GM23338 (cell line): ENCODE data around the gene IGDCC3.

Experiments used
- CREB1 ChIP-seq: fragments of 250-450 bp; sonication (Bioruptor Pico); IDR thresholded peaks from 2 replicates; pipeline ENCODE4 v1.5.0; 2020; ENCODE audit warnings: low read depth, mild to moderate bottlenecking, moderate library complexity
- ETS1 ChIP-seq: IDR thresholded peaks from 2 replicates; pipeline ENCODE4 v1.6.1; 2016; ENCODE audit warnings: antibody characterized with exemption
- EZH2 ChIP-seq: fragments of 200-600 bp; sonication (generic); IDR thresholded peaks from one replicate; pipeline ENCODE4 v1.8.0; 2017; ENCODE audit warnings: antibody characterized with exemption, mild to moderate bottlenecking, low read depth; ENCODE audit not compliant: unreplicated experiment
- EZH2phosphoT487 ChIP-seq: fragments of 200-600 bp; sonication (generic); IDR thresholded peaks from one replicate; pipeline ENCODE4 v1.8.1; 2018; ENCODE audit warnings: antibody characterized with exemption; ENCODE audit not compliant: unreplicated experiment
- JUNB ChIP-seq: IDR thresholded peaks from one replicate; pipeline ENCODE4 v1.6.1; 2016; ENCODE audit warnings: antibody characterized with exemption; ENCODE audit not compliant: unreplicated experiment
- NANOG ChIP-seq: IDR thresholded peaks from 2 replicates; pipeline ENCODE4 v1.6.1; 2016; ENCODE audit warnings: antibody characterized with exemption, borderline replicate concordance
- POLR2AphosphoS5 ChIP-seq: IDR thresholded peaks from 2 replicates; pipeline ENCODE4 v1.6.1; 2016; ENCODE audit warnings: antibody characterized with exemption, low read depth
- REST ChIP-seq: IDR thresholded peaks from one replicate; pipeline ENCODE4 v1.6.1; 2018; ENCODE audit warnings: antibody characterized with exemption; ENCODE audit not compliant: unreplicated experiment
- STAT1 ChIP-seq: IDR thresholded peaks from one replicate; pipeline ENCODE4 v1.6.1; 2016; ENCODE audit warnings: antibody characterized with exemption; ENCODE audit not compliant: unreplicated experiment
- ZNF462 ChIP-seq: fragments of 250-450 bp; sonication (Bioruptor Pico); IDR thresholded peaks from 2 replicates; pipeline ENCODE4 v1.5.0; 2020; ENCODE audit warnings: mild to moderate bottlenecking, moderate library complexity
- TF ChIP-seq, protein P1 (sequence below), 2 experiments: fragments of 200-600 bp in 1 of 2; sonication (generic) in 1 of 2; conservative IDR thresholded peaks; 2 replicates each; pipeline versions ENCODE4 v1.5.1 to v1.6.1; 2016 to 2017; ENCODE audit warnings: antibody characterized with exemption in 2 of 2, low read depth in 2 of 2, mild to moderate bottlenecking in 2 of 2, moderate library complexity in 1 of 2

- TF ChIP-seq, protein P1, sequence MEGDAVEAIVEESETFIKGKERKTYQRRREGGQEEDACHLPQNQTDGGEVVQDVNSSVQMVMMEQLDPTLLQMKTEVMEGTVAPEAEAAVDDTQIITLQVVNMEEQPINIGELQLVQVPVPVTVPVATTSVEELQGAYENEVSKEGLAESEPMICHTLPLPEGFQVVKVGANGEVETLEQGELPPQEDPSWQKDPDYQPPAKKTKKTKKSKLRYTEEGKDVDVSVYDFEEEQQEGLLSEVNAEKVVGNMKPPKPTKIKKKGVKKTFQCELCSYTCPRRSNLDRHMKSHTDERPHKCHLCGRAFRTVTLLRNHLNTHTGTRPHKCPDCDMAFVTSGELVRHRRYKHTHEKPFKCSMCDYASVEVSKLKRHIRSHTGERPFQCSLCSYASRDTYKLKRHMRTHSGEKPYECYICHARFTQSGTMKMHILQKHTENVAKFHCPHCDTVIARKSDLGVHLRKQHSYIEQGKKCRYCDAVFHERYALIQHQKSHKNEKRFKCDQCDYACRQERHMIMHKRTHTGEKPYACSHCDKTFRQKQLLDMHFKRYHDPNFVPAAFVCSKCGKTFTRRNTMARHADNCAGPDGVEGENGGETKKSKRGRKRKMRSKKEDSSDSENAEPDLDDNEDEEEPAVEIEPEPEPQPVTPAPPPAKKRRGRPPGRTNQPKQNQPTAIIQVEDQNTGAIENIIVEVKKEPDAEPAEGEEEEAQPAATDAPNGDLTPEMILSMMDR (conservative IDR thresholded peaks at IDR 0.05; ENCODE audit: low read depth in 2 of 2): no peak
- TF ChIP-seq EZH2: no peak
- no peak for TF ChIP-seq POLR2AphosphoS5
- TF ChIP-seq EZH2phosphoT487: no peak
- no peak for TF ChIP-seq JUNB
- TF ChIP-seq REST: no peak
- TF ChIP-seq STAT1: no peak
- TF ChIP-seq ETS1: no peak
- no peak for TF ChIP-seq CREB1
- TF ChIP-seq NANOG: no peak
- no peak for TF ChIP-seq ZNF462 (CRISPR knock-in tag)
These were observed 35.3 kb downstream of the IGDCC3 start for GRCh38 chr15:65342493-65342892.
